HCT116 (cell line): ENCODE measurements around the gene USP15. TPM values are rescaled to one million over a fixed set of nuclear protein-coding genes. Genes with fewer than 3 reads are reported as not detected.

Experiments
- ATAC-seq: fragments of 200-7000 bp; cut with Tn5 transposase; 2 replicates; pipeline ENCODE4 v1.9.1; 2020; ENCODE audit warnings: mild to moderate bottlenecking, moderate library complexity
- BruUV-seq: library from RNA; stranded (reverse); fragments of 400-500 nt; replicated peaks from 2 replicates; lab custom pipeline; 2021; lab: Mats Ljungman, UMichigan
- CTCF ChIA-PET: fragments of 300-600 bp; sonication (Branson Sonifier 250); formaldehyde crosslinking; loops from one replicate; lab custom pipeline; 2021; ENCODE audit warnings: antibody characterized with exemption; lab: Charles Lee
- POLR2A ChIA-PET: fragments of 300-600, 350-600 bp; sonication (Branson Sonifier 250); formaldehyde crosslinking; loops from one replicate; lab custom pipeline; 2021; ENCODE audit warnings: antibody characterized with exemption; lab: Charles Lee
- RAD21 ChIA-PET, 2 experiments: fragments of 300-600 bp; sonication (Branson Sonifier 250); formaldehyde crosslinking; loops; one replicate each; lab custom pipeline; 2023; ENCODE audit warnings: low total read pairs in 2 of 2; ENCODE audit not compliant: uncharacterized antibody in 2 of 2, unreplicated experiment in 2 of 2, low non-redundant PET in 1 of 2; lab: Charles Lee
- DNase-seq: peaks from one replicate; pipeline ENCODE4 v3.0.0-alpha.2; 2010; ENCODE audit warnings: low read depth, low spot score
- H2AFZ ChIP-seq: fragments of 200-600 bp; shearing (Covaris generic), sonication (generic); 2 replicates; pipeline ENCODE4 v1.6.1; 2017; ENCODE audit warnings: low read depth, mixed run types, mixed read lengths, antibody characterized with exemption, low read length; ENCODE audit not compliant: poor library complexity, severe bottlenecking
- H3K27ac ChIP-seq: 2 replicates; pipeline ENCODE4 v1.5.1; 2012; ENCODE audit warnings: low read depth, low read length
- H3K27me3 ChIP-seq: fragments of 200-600 bp; sonication (generic); 2 replicates; pipeline ENCODE4 v1.6.1; 2016; ENCODE audit warnings: mixed run types, low read length, mixed read lengths; ENCODE audit not compliant: insufficient read depth
- H3K36me3 ChIP-seq, 2 experiments: fragments of 200-500 bp in 1 of 2; fragments of 200-600 bp in 1 of 2; sonication (Bioruptor generic) in 1 of 2; sonication (generic) in 1 of 2; 2 replicates each; pipeline versions ENCODE4 v1.5.1 to v1.6.1; 2014 to 2016; ENCODE audit warnings: low read length in 2 of 2, inconsistent platforms in 1 of 2, mixed read lengths in 1 of 2, mixed run types in 1 of 2; ENCODE audit not compliant: insufficient read depth in 2 of 2, control insufficient read depth in 1 of 2
- H3K4me1 ChIP-seq, 2 experiments: fragments of 200-600 bp in 1 of 2; sonication (generic) in 1 of 2; 2 replicates each; pipeline versions ENCODE4 v1.5.1 to v1.6.1; 2012 to 2017; ENCODE audit warnings: low read length in 2 of 2, inconsistent platforms in 1 of 2, mild to moderate bottlenecking in 1 of 2, mixed read lengths in 1 of 2, mixed run types in 1 of 2, moderate library complexity in 1 of 2; ENCODE audit not compliant: insufficient read depth in 2 of 2, control insufficient read depth in 1 of 2
- H3K4me2 ChIP-seq: fragments of 200-600 bp; sonication (generic); 2 replicates; pipeline ENCODE4 v1.6.1; 2017; ENCODE audit warnings: mixed run types, low read length, mixed read lengths
- H3K4me3 ChIP-seq, 2 experiments: fragments of 200-600 bp in 1 of 2; sonication (generic) in 1 of 2; replicated peaks in 1 of 2; 2 replicates each; pipeline ENCODE4 v1.5.1; 2011 to 2016; ENCODE audit warnings: low read length in 2 of 2, control low read depth in 1 of 2, low read depth in 1 of 2, mild to moderate bottlenecking in 1 of 2, mixed read lengths in 1 of 2, mixed run types in 1 of 2
- H3K79me2 ChIP-seq: fragments of 200-600 bp; sonication (generic); 2 replicates; pipeline ENCODE4 v1.6.1; 2017; ENCODE audit warnings: mild to moderate bottlenecking, mixed run types, low read length, moderate library complexity, mixed read lengths; ENCODE audit not compliant: insufficient read depth
- H3K9ac ChIP-seq: fragments of 200-600 bp; sonication (generic); 2 replicates; pipeline ENCODE4 v1.6.1; 2016; ENCODE audit warnings: low read length, mixed read lengths
- H3K9me2 ChIP-seq: fragments of 200-600 bp; sonication (generic), shearing (Covaris generic); 2 replicates; pipeline ENCODE4 v1.6.1; 2017; ENCODE audit warnings: mixed run types, mild to moderate bottlenecking, moderate library complexity; ENCODE audit not compliant: insufficient read depth
- H3K9me3 ChIP-seq, 2 experiments: fragments of 200-500 bp in 1 of 2; fragments of 200-600 bp in 1 of 2; sonication (Bioruptor generic) in 1 of 2; sonication (generic) in 1 of 2; 2 replicates each; pipeline ENCODE4 v1.6.1; 2014 to 2017; ENCODE audit warnings: low read length in 2 of 2, mixed read lengths in 2 of 2, inconsistent platforms in 1 of 2, low read depth in 1 of 2, mild to moderate bottlenecking in 1 of 2, mixed run types in 1 of 2, moderate library complexity in 1 of 2; ENCODE audit not compliant: control insufficient read depth in 1 of 2, insufficient read depth in 1 of 2
- H4K20me1 ChIP-seq: fragments of 200-600 bp; sonication (generic), shearing (Covaris generic); 2 replicates; pipeline ENCODE4 v1.6.1; 2017; ENCODE audit warnings: mixed run types, mild to moderate bottlenecking, moderate library complexity; ENCODE audit not compliant: insufficient read depth
- CEBPB ChIP-seq: IDR thresholded peaks from 2 replicates; pipeline ENCODE4 v1.6.1; 2012; ENCODE audit warnings: low read depth
- ELF1 ChIP-seq: IDR thresholded peaks from 2 replicates; pipeline ENCODE4 v1.6.1; 2012; ENCODE audit warnings: low read depth, borderline replicate concordance
- EZH2 ChIP-seq: fragments of 200-600 bp; sonication (generic); IDR thresholded peaks from 2 replicates; pipeline ENCODE4 v1.6.1; 2017; ENCODE audit warnings: antibody characterized with exemption, mixed run types
- EZH2phosphoT487 ChIP-seq: fragments of 200-600 bp; IDR thresholded peaks from 2 replicates; pipeline ENCODE4 v1.6.1; 2018; ENCODE audit warnings: antibody characterized with exemption, borderline replicate concordance
- JUND ChIP-seq: IDR thresholded peaks from 2 replicates; pipeline ENCODE4 v1.6.1; 2012
- MAX ChIP-seq: IDR thresholded peaks from 2 replicates; pipeline ENCODE4 v1.6.1; 2012
- POLR2A ChIP-seq: IDR thresholded peaks from 2 replicates; pipeline ENCODE4 v1.7.0; 2011; ENCODE audit warnings: borderline replicate concordance; ENCODE audit not compliant: insufficient read depth, insufficient read length; ENCODE audit errors: extremely low read depth
- POLR2AphosphoS5 ChIP-seq: IDR thresholded peaks from 2 replicates; pipeline ENCODE4 v1.6.1; 2011; ENCODE audit warnings: mild to moderate bottlenecking, low read depth, low read length, moderate library complexity
- REST ChIP-seq: IDR thresholded peaks from 2 replicates; pipeline ENCODE4 v1.6.1; 2012; ENCODE audit warnings: low read depth
- SIN3A ChIP-seq: IDR thresholded peaks from 2 replicates; pipeline ENCODE4 v1.6.1; 2012; ENCODE audit warnings: low read depth
- SP1 ChIP-seq: IDR thresholded peaks from 2 replicates; pipeline ENCODE4 v1.6.1; 2012; ENCODE audit warnings: low read depth
- YY1 ChIP-seq: IDR thresholded peaks from 2 replicates; pipeline ENCODE4 v1.6.1; 2011; ENCODE audit warnings: low read length, low read depth, moderate library complexity, mild to moderate bottlenecking; ENCODE audit not compliant: insufficient replicate concordance; ENCODE audit errors: extremely low read depth
- ZFX ChIP-seq: fragments of 450-650 bp; IDR thresholded peaks from 2 replicates; pipeline ENCODE4 v1.6.1; 2017
- ZNF274 ChIP-seq: fragments of 200-500 bp; sonication (Bioruptor generic); IDR thresholded peaks from 2 replicates; pipeline ENCODE4 v1.6.1; 2014; ENCODE audit warnings: mild to moderate bottlenecking, low read depth, low read length, inconsistent platforms
- intact Hi-C: fragments of 100-400 bp; cut with micrococcal nuclease; formaldehyde crosslinking; loops from 2 replicates; pipeline ENCODE4 v1.10.0; 2022
- total RNA-seq: library from RNA; stranded (reverse); gene quantifications from one replicate; pipeline ENCODE4 v1.2.1, GENCODE V29; 2021; ENCODE audit not compliant: unreplicated experiment

Gene USP15
- total RNA-seq, 1 experiment from 2014 or later = 49.5 TPM

GRCh38 chr12:62401631-62402030, 141.4 kb downstream of the USP15 start (continued):
- no peak for TF ChIP-seq REST
- TF ChIP-seq, all 23 proteins: peak for 0

GRCh38 chr12:62403031-62403430, 142.8 kb downstream of the USP15 start:
- H3K4me1 ChIP-seq = no peaks in the 10 kb centered on the region
- ATAC-seq = no peak
- BruUV-seq = no TSS peak
- intact Hi-C loops = no loop called here
- no peak for DNase-seq
- no peaks in the 10 kb centered on the region for H3K79me2 ChIP-seq
- H3K4me2 ChIP-seq = no peak overlapping the region
- H3K9ac ChIP-seq = no peak overlapping the region
- no peak overlapping the region for H3K27ac ChIP-seq
- no peak for TF ChIP-seq SP1
- no peak for TF ChIP-seq EZH2
- TF ChIP-seq JUND = no peak
- no peak for TF ChIP-seq POLR2AphosphoS5
- no peak for TF ChIP-seq POLR2A
- TF ChIP-seq ELF1 = no peak
- TF ChIP-seq ZFX = no peak
- no peak for TF ChIP-seq SIN3A
- TF ChIP-seq ZNF274 = no peak
- no peak for TF ChIP-seq YY1
- no peak for TF ChIP-seq EZH2phosphoT487
- no peak for TF ChIP-seq MAX
- no peak for TF ChIP-seq CEBPB
- no peaks in the 10 kb centered on the region for H3K9me3 ChIP-seq
- ChIA-PET CTCF (no interaction called here), POLR2A (no interaction called here), RAD21 (no interaction called here)
- H3K4me3 ChIP-seq = no peak overlapping the region
- no peaks in the 10 kb centered on the region for H3K27me3 ChIP-seq
- no peaks in the 10 kb centered on the region for H3K9me2 ChIP-seq
- H2AFZ ChIP-seq = no peak overlapping the region
- H4K20me1 ChIP-seq = no peaks in the 10 kb centered on the region
- H3K36me3 ChIP-seq = no peaks in the 10 kb centered on the region
